Mucosa of stomach (tissue), 1 donor: ENCODE results near the gene CDK5R2.
A peak's percentile ranks its signal among the peaks of the same experiment; 100 is the strongest.

Source experiments
- H3K27me3 ChIP-seq: one replicate; pipeline ENCODE4 v1.7.0; 2013; ENCODE audit warnings: mild to moderate bottlenecking, low read length; ENCODE audit not compliant: control insufficient read depth, insufficient read depth
- H3K36me3 ChIP-seq: one replicate; pipeline ENCODE4 v1.7.0; 2013; ENCODE audit warnings: low read length; ENCODE audit not compliant: control insufficient read depth, insufficient read depth
- H3K4me1 ChIP-seq: one replicate; pipeline ENCODE4 v1.7.0; 2013; ENCODE audit warnings: mild to moderate bottlenecking, low read length; ENCODE audit not compliant: control insufficient read depth, insufficient read depth
- H3K4me3 ChIP-seq: one replicate; pipeline ENCODE4 v1.7.0; 2013; ENCODE audit warnings: low read length
- H3K9ac ChIP-seq: one replicate; pipeline ENCODE4 v1.7.0; 2013; ENCODE audit warnings: mild to moderate bottlenecking, low read length, moderate library complexity
- H3K9me3 ChIP-seq: one replicate; pipeline ENCODE4 v1.7.0; 2013; ENCODE audit warnings: mild to moderate bottlenecking, low read length, moderate library complexity; ENCODE audit not compliant: control insufficient read depth
- donor health status: Pancreatic carcinoma.

Gene CDK5R2

DNA sequence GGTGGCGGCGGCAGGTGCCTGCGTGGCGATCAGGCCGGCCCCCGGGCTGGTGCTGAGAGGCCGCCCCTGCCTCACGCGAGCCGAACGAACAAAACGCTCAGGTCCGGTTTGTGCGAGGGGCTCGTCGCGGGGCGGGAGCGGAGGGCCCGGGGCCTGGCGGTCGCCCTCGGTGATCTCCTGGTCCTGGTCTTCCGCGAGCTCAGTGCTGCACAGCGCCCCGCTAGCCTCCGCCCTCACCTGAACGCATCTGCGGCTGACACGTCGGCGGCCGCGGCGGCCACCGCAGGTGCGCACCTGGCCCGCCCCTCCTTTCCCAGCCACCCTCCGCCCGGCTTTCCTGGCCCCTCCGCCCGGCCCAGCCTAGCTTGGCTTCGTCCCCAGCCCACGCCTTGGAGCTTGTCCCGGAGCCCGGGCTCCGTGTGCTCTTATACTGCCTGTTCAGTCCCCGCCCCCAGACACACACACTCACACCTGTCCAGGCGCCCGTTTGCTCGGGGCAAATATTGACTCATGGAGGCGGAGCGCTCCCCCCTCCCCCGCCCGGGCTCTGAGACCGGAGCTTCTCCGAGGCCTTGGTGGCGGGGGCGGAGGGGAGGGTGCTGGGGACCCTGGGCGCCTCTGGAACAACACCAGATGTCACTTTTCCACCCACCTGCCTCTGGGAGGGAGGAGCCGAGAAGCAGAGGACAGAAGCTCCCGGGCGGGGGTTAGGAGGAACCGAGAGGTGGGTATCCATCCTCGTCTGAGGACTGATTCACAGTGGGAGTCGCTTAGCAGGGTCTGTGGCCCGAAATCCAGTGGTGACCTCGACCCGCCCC, 42.3 kb downstream of the CDK5R2 start:
- H3K36me3 ChIP-seq = no peaks in the 10 kb centered on the region
- peaks cover 59% of the 10 kb centered on the region for H3K27me3 ChIP-seq
- peak overlapping the region; percentile 84 for H3K4me3 ChIP-seq
- no peaks in the 10 kb centered on the region for H3K9me3 ChIP-seq
- H3K9ac ChIP-seq = peak overlapping the region; percentile 91
- peaks cover 45% of the 10 kb centered on the region for H3K4me1 ChIP-seq

DNA sequence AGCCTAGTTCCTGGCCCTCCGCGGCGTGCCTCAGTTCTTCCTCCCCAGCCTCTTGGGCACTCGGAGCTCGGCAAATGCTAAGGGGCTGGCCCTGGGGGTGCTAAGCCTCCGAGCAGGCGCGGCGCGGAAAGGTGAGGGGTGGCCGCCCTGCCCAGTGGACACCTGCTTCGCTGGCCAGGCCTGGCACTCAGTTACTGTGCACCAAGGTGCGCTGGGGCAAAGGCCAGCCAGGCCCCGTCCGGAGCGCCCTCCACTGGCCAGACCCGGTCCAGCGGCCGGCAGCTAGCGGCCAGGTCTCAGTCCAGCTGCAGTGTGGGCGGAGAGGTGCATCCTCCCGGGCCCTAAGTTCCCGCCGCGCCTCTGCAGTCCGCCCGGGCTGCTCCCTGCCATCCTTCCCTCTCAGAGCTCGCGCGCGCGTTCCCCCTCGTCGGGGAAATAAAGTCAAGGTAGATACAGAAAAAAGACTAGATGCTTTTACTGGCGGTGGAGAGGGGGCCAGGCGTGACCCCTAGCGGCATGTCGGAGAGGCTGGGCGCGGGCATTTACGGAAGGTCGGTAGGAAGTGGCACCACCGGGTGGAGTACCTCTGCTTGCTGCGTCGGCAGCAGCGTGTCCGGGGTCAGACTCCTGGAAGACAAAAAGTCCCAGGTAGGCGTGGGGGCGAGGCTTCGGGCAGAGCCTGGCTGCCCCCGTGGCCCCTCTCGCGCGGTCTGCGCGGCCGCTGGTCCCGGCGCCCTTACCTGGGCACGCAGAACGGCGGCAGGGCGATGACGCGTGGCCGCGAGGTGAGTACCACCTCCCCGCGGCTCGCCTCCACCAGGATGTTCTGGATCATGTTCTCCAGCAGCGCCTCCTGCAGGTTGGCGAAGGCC, 43.2 kb downstream of the CDK5R2 start:
- peak overlapping the region; percentile 91 for H3K9ac ChIP-seq
- peaks cover 39% of the 10 kb centered on the region for H3K4me1 ChIP-seq
- H3K4me3 ChIP-seq = peak overlapping the region; percentile 56
- no peaks in the 10 kb centered on the region for H3K36me3 ChIP-seq
- H3K9me3 ChIP-seq = no peaks in the 10 kb centered on the region
- H3K27me3 ChIP-seq = peaks cover 52% of the 10 kb centered on the region

DNA sequence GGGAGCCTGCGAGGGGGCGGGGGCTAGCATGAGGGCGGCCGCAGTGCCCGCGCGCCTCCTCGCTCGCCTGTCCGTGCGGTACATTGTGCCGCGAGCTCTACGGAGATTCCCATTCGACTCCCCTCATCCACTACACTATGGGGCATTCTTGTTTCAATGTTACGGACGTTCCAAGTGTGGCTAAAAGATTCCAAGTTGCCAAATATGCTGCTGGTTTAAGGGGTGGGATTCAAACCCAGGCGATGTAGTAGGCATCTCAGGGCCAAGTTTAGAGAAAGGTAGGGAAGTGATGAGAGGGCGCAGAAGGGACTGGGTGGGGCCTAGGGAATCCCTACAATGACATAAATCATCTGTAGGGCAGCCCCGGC, 43.8 kb downstream of the CDK5R2 start:
- Histone ChIP-seq H3K4me3 (peak overlapping the region; percentile 56), H3K4me1 (peaks cover 34% of the 10 kb centered on the region), H3K9ac (no peak overlapping the region), H3K36me3 (no peaks in the 10 kb centered on the region), H3K9me3 (no peaks in the 10 kb centered on the region), H3K27me3 (peaks cover 52% of the 10 kb centered on the region)

DNA sequence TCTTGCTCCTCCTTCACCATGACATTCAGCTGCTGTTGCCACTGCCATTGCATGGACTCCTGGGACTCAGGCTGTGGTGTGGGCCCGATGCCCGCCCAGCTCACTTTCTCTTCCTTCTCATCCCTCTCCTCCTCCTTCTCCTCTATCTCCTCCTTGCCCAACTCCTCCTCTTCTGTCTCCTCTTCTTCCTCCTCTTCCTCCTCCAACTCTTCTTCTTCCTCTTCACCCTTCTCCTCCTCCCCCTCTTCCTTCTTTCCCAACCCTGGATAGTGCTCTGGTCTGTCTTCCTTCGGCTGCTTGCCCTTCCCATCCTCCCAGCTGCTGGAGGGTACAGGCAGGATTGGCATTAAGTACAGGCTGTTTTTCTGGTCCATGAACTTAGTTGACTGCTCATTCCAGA, 44.5 kb downstream of the CDK5R2 start:
- H3K4me3 ChIP-seq = no peak overlapping the region
- H3K9me3 ChIP-seq = no peaks in the 10 kb centered on the region
- peaks cover 29% of the 10 kb centered on the region for H3K4me1 ChIP-seq
- no peak overlapping the region for H3K9ac ChIP-seq
- no peaks in the 10 kb centered on the region for H3K36me3 ChIP-seq
- H3K27me3 ChIP-seq = peaks cover 49% of the 10 kb centered on the region

DNA sequence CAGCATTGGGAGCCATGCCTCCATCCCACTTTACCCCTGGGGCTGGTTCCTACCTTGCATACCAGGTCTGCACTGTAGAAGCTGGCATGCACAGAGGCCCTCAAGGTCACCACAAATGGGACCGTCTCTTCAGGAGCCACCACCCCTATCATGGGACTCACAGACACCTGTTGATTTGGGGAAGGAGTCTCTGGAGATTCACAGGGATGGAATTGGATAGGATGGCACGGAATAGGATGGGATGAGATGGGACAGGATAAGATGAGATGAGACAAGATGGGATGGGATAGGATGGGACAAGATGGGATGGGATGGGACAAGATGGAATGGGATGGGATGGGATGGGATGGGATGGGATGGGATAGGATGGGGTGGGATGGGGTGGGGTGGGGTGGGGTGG, 49.8 kb downstream of the CDK5R2 start:
- no peaks in the 10 kb centered on the region for H3K9me3 ChIP-seq
- peaks cover 11% of the 10 kb centered on the region for H3K27me3 ChIP-seq
- no peak overlapping the region for H3K4me3 ChIP-seq
- H3K4me1 ChIP-seq = no peaks in the 10 kb centered on the region
- H3K9ac ChIP-seq = no peak overlapping the region
- no peaks in the 10 kb centered on the region for H3K36me3 ChIP-seq

DNA sequence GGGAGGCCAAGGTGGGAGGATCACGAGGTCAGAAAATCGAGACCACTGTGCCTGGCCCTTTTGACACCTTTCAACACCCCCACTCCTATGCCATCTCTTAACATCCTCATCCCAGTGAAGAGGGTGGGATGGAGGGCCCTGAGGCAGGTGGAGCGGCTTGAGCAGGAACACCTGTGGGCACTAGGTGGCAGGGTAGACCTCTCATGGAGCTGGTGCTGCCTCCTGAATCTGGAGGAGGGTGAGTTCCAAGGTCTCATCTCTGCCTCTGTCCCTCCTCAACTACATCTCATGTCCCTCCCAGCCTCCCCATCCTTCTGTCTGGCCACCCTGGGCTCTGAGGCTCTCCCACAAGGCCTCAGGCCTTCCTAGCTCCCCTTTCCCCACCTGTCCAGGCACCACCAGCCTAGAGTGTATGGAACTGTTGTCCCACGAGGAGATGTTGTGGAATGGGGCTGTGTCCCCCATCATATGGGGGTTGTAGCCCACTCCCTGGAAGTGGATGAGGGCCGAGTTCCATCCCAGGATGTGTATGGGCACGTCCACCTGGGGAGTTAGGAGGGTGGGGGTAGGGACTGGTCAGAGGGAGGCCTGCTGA, 50.8 kb downstream of the CDK5R2 start:
- H3K4me3 ChIP-seq = no peak overlapping the region
- H3K9ac ChIP-seq = no peak overlapping the region
- peaks cover 6% of the 10 kb centered on the region for H3K27me3 ChIP-seq

DNA sequence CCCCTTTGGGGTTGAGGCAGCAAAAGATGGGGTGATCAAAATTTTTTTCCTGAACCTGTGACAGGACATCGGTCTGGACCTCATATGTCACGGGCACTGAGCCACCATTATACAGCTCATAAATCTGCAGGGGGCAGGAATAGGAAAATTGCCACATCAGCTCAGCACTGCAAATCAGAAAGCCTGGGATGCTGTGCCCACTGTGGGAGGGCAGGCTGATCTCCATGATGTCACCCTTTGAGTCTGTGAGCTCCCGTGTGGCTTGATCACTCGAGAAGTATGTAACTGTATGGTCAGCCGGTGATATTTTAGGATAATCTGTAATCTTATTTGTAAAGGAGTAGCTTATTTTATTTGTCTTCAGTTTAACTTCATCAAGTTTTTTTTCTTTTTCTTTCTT, 51.4 kb downstream of the CDK5R2 start:
- Histone ChIP-seq H3K36me3 (no peaks in the 10 kb centered on the region), H3K4me3 (no peak overlapping the region), H3K9ac (no peak overlapping the region), H3K9me3 (no peaks in the 10 kb centered on the region), H3K27me3 (peaks cover under 1% of the 10 kb centered on the region), H3K4me1 (no peaks in the 10 kb centered on the region)

More for the DNA sequence above, 50.8 kb downstream of the CDK5R2 start:
- no peaks in the 10 kb centered on the region for H3K36me3 ChIP-seq
- no peaks in the 10 kb centered on the region for H3K9me3 ChIP-seq
- no peaks in the 10 kb centered on the region for H3K4me1 ChIP-seq
